IPS DF 19.7 (cell line): ENCODE results near the gene MACO1.
A peak's percentile ranks its signal among the peaks of the same experiment; 100 is the strongest.

Experiments used
- DNase-seq: peaks from one replicate; pipeline ENCODE4 v3.0.0-alpha.2; 2013; ENCODE audit warnings: low read depth, low spot score

Gene MACO1

DNA sequence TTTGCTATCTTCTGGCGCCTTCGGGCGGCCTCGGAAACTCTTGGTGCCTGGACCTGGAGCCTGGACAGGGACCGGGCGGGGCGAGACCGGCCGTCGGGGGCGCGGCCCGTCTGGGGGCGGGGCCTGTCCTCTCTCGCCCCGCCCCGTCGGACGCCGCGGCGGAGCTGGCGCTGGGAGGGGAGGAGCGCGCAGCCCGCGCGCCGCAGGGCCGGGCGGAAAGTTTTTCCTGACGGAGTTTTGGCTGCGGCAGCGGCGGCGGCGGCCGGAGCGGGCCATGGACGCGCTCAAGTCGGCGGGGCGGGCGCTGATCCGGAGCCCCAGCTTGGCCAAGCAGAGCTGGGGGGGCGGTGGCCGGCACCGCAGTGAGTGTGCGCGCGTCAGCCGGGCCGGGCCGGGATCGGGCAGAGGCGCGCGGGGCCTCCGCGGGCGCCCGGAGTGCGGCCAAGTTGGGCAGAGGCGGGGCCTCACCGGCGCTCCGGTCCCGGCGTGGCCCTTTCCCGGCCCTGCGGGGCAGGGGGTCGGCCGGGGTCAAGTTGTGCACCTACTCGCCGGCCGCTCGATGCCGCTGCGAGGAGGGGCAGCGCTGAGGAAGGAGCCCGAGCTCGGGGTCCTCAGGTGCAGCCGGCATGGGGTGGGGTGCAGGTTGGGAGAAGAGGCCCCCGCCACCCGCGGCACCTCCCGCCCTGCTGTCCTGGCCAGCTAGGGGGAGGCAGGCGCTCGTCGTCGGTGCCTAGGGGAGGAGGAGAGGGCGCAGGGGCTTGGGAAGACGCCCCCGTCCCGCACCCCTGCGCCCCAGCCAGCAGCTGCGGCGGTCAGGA, 112.9 kb downstream of the MACO1 start, which contains the start of gene LDLRAP1:
LDLRAP1 (plus strand) TSS at position 182 of the 818 bp plus-strand sequence; CDS start at position 275, 93 bp downstream.
- peak; percentile 17 for DNase-seq

DNA sequence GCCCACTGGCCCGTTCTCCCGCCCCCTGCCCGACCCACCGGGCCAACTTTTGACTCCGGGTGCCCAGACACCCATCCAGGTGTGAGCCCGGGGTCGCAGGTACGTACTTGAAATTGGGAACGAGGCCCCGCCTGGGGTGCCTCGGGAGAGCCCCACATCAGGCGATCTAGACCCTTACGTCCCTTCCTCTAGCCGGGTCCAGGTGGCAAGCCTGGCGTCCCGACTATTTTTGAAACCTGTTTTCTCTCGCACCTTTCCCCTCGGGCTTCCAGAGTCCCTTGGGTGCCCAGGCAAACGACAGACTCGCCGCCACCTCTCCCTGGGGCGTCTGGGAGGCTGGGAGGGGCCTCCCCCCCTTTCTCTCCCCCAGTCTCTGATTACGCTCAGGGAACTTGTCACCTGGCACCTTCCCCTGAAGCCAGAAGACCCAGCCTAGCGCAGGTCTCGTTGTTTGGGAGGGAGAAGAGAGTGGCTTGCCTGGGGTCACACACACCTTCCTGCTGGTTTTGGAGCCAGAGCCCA, 113.6 kb downstream of the MACO1 start:
- DNase-seq: no peak

DNA sequence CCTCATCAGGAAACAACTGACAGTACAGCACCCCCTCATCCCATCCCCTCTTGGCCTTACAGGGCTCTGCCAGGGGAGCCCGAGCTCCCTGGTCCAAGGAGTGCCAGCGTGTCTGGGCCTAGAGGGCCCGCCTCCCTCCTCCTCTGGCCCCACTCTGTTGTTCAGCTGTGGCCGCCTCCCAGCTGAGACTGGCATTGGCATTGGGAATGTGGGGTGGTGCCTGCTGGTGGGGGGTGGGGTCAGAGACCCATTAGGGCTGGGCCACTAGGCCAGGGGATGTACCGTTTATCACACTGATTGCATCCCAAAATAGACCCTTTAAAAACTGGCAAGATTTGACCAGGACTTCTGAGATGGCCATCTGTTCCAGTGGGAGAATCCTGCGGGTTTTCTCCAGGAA, 114.1 kb downstream of the MACO1 start:
- no peak for DNase-seq

DNA sequence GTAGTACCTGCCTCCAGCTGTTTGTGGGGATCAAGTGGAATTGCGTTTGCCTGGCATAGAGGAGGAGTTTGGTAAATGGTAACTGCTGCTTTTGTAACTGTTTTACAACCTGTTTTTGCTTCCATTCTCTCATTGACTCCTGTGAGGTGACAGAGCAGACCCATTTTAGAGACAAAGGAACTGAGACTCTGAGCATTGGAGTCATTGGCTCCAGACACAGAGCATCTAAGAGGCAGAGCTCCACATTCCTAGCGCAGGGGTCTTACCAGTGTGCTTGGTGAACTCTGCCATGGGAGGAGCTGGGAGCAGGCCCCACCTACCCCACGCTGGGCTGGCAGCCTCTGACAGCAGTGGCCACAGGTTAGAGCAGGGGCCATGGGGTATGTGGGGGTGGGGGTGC, 115.1 kb downstream of the MACO1 start:
- no peak for DNase-seq

DNA sequence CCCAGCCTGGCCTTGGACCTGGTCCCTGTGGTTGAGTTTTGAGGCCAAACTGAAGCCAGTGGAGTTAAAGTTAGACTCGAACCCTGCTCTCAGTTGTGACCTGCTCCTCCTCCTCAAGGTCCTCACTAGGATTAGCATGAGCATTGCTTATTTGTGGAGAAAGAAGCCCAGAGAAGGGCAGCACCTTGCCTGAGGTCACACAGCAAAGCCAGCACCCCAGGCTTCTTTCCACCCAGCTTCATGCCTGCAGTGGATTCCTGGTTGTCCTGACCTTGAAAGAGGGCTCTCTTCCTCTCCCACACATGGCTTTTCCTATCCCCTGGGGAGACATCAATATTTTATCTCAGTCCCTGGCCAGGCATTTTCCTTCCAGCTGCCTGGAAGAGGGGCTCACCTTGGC, 115.5 kb downstream of the MACO1 start:
- no peak for DNase-seq

DNA sequence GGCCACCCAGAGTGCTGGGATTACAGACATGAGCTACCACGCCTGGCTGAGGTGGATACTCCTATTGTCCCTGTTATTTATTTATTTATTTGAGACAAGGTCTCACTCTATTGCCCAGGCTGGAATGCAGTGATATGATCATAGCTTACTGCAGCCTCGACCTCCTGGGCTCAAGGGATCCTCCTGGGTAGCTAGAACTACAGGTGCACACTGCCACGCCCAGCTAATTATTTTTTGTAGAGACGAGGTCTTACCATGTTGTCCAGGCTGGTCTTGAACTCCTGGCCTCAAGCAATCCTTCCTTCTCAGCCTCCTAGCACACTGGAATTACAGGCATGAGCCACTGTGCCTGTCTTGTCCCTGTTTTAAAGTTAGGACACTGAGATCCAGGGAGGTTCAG, 117.9 kb downstream of the MACO1 start:
- no peak for DNase-seq

DNA sequence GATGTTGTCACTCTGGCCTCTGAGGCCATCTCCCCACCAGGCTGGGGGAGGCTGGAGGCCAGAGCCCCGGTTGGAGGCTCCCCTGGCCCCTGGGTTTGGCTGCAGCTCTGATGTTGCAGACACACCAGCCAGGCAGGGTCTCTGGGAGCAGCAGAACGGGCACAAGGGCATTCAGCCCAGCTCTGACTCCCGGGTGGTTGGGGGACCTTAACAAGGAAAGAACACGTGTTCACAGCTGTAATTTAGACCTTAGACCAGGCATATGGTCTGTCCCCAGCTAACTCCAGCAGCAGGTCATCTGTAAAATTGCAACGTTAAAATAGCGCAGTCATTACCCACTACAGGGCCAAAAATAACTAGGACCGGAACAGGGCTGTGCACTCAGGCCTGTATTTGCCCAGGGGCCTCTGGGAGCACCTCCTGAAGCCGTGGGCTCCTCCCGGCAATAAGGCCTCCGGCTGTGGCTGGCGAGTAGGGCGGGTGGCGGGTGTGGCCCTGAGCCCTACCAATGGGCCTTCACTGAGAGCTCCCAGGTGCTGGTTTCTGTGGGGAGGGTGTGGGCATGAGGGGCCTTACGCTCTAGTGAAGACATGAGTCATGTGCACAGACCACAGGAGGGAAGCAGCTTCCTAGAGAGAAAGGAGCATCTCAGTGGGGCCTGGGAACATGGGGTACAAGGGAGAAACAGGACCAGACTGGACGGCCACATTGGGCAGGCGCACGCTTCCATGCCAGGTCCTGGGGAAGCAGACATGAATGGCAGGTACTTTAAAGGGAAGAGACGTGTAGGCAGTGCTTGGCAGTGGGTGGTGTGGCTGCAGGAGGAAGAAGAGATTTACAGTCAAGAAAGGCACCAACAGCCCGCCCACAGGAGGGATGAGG, 118.8 kb downstream of the MACO1 start:
- DNase-seq: no peak
